ENCODE data around the gene H2AZ2. TPM values are rescaled to one million over a fixed set of nuclear protein-coding genes. Genes with fewer than 3 reads are reported as not detected.
"Not testable (repeated sequence)": the region's sequence is repeated elsewhere in the genome, so short reads cannot be mapped to it uniquely, and the experiment has no call there.

The H2AZ2 gene
- total RNA-seq, 1 donor from 2014 or later, result 156 TPM

DNA sequence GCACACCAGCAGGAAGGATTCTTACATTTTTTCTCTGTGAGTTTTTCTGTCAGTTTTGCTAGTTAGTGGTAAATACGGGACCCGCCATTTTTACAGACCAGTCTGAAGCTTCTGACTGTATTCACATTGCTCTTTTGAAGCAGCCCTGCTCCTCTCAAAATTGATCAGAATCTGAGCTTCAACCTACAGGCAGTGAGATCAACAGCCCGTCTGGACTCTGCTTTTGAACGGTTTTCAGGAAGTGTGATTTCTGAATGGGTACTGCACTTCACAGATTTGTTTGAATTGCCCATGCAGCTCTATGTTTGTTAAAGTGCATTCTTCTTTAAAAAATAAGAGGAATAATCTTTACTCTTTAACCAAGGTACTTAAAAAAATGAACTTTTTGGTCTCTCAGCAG is 28.5 kb upstream of the H2AZ2 start:
- TF ChIP-seq, protein P1, sequence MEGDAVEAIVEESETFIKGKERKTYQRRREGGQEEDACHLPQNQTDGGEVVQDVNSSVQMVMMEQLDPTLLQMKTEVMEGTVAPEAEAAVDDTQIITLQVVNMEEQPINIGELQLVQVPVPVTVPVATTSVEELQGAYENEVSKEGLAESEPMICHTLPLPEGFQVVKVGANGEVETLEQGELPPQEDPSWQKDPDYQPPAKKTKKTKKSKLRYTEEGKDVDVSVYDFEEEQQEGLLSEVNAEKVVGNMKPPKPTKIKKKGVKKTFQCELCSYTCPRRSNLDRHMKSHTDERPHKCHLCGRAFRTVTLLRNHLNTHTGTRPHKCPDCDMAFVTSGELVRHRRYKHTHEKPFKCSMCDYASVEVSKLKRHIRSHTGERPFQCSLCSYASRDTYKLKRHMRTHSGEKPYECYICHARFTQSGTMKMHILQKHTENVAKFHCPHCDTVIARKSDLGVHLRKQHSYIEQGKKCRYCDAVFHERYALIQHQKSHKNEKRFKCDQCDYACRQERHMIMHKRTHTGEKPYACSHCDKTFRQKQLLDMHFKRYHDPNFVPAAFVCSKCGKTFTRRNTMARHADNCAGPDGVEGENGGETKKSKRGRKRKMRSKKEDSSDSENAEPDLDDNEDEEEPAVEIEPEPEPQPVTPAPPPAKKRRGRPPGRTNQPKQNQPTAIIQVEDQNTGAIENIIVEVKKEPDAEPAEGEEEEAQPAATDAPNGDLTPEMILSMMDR (IDR thresholded peaks at IDR 0.05; ENCODE audit: unreplicated experiment), result no peak
- Mint-ChIP-seq H3K27me3 (ENCODE audit: low read depth) (no peaks in the 10 kb centered on the region), H3K4me1 (peaks cover 22% of the 10 kb centered on the region)

DNA sequence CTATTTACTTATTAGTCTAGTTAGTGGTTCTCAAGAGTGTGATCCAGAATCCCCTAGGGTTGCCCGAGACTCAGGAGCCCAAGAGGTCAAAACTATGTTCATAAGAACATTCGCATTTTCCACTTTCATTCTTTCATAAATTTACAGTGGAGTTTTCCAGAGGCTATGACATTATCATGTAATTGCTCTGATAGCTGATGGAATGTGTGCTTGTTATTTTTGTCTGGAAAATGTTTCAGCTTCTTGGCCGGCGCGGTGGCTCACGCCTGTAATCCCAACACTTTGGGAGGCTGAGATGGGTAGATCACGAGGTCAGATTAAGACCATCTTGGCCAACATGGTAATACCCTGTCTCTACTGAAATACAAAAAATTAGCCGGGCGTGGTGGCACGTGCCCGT is 27.4 kb upstream of the H2AZ2 start:
- Mint-ChIP-seq H3K27me3 (ENCODE audit: low read depth) (no peaks in the 10 kb centered on the region), H3K27ac (no peak overlapping the region), H3K4me3 (no peak overlapping the region), H3K4me1 (peaks cover 11% of the 10 kb centered on the region), H3K36me3 (peaks cover 6% of the 10 kb centered on the region), H3K9me3 (peaks cover 12% of the 10 kb centered on the region)
- DNase-seq (ENCODE audit: low spot score in 2 of 2, unreplicated experiment in 2 of 2), result no peak
- TF ChIP-seq, protein P1 (IDR thresholded peaks at IDR 0.05; ENCODE audit: unreplicated experiment), result no peak

More for the DNA sequence above, 28.5 kb upstream of the H2AZ2 start:
- DNase-seq (ENCODE audit: low spot score in 2 of 2, unreplicated experiment in 2 of 2), result no peak
- no peak overlapping the region for H3K4me3 Mint-ChIP-seq
- peaks cover 10% of the 10 kb centered on the region for H3K9me3 Mint-ChIP-seq
- H3K36me3 Mint-ChIP-seq, result peaks cover 9% of the 10 kb centered on the region
- no peak overlapping the region for H3K27ac Mint-ChIP-seq

DNA sequence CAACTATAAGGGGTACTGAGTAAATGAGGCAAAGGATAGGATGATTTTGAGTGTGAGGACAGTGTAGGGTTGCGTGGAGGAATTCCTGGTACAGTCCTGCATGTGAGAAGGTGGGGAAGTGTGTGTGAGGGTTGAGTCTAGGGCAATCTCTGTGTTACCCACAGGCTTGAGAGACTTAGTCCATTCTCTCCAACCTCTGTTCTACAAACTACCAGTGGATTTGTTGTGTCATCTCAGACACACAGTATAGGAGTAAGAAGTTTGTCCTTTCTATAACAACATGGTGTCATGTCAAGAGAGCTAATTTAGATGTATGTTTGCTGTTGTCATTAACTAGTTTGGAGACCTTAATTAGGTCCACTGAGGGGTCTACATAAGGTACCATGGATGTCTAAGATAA is 24.9 kb upstream of the H2AZ2 start:
- H3K4me1 Mint-ChIP-seq, result no peaks in the 10 kb centered on the region
- H3K9me3 Mint-ChIP-seq, result peaks cover 18% of the 10 kb centered on the region
- no peaks in the 10 kb centered on the region for H3K27me3 Mint-ChIP-seq (ENCODE audit: low read depth)
- H3K27ac Mint-ChIP-seq, result no peak overlapping the region
- TF ChIP-seq, protein P1 (IDR thresholded peaks at IDR 0.05; ENCODE audit: unreplicated experiment), result no peak
- H3K36me3 Mint-ChIP-seq, result no peaks in the 10 kb centered on the region
- DNase-seq (ENCODE audit: low spot score in 2 of 2, unreplicated experiment in 2 of 2), result no peak
- no peak overlapping the region for H3K4me3 Mint-ChIP-seq

DNA sequence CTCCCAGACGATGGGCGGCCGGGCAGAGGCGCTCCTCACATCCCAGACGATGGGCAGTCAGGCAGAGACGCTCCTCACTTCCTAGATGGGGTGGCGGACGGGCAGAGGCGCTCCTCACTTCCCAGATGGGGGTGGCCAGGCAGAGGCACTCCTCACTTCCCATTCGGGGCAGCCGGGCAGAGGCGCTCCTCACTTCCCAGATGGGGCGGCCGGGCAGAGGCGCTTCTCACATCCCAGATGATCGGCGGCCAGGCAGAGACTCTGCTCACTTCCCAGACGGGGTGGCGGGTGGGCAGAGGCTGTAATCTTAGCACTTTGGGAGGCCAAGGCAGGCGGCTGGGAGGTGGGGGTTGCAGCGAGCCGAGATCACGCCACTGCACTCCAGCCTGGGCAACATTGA is 24.0 kb upstream of the H2AZ2 start:
- not testable (repeated sequence) for H3K27ac Mint-ChIP-seq; H3K36me3 Mint-ChIP-seq; DNase-seq (ENCODE audit: low spot score in 2 of 2, unreplicated experiment in 2 of 2); H3K4me3 Mint-ChIP-seq; H3K27me3 Mint-ChIP-seq (ENCODE audit: low read depth); H3K4me1 Mint-ChIP-seq
- H3K9me3 Mint-ChIP-seq, result peaks cover 18% of the 10 kb centered on the region

DNA sequence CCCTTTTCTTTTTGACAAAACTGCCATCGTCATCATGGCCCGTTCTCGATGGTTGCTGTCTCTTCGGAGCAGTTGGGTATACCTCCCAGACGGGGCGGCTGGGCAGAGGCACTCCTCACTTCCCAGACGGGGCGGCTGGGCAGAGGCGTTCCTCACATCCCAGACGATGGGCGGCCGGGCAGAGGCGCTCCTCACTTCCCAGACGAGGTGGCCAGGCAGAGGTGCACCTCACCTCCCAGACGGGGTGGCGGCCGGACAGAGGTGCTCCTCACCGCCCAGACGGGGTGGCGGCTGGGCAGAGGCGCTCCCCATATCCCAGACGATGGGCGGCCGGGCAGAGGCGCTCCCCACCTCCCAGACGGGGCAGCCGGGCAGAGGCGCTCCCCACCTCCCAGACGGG is 22.9 kb upstream of the H2AZ2 start:
- not testable (repeated sequence) for H3K4me1 Mint-ChIP-seq; H3K4me3 Mint-ChIP-seq; H3K36me3 Mint-ChIP-seq; H3K27ac Mint-ChIP-seq; H3K27me3 Mint-ChIP-seq (ENCODE audit: low read depth); DNase-seq (ENCODE audit: low spot score in 2 of 2, unreplicated experiment in 2 of 2)
- peaks cover 18% of the 10 kb centered on the region for H3K9me3 Mint-ChIP-seq

DNA sequence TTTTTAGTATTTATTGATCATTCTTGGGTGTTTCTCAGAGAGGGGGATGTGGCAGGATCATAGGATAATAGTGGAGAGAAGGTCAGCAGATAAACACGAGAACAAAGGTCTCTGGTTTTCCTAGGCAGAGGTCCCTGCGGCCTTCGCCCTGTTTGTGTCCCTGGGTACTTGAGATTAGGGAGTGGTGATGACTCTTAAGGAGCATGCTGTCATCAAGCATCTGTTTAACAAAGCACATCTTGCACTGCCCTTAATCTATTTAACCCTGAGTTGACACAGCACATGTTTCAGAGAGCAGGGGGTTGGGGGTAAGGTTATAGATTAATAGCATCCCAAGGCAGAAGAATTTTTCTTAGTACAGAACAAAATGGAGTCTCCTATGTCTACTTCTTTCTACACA is 22.4 kb upstream of the H2AZ2 start:
- not testable (repeated sequence) for DNase-seq (ENCODE audit: low spot score in 2 of 2, unreplicated experiment in 2 of 2); H3K27ac Mint-ChIP-seq; H3K4me3 Mint-ChIP-seq; H3K27me3 Mint-ChIP-seq (ENCODE audit: low read depth); H3K4me1 Mint-ChIP-seq; H3K36me3 Mint-ChIP-seq
- H3K9me3 Mint-ChIP-seq, result peaks cover 18% of the 10 kb centered on the region

DNA sequence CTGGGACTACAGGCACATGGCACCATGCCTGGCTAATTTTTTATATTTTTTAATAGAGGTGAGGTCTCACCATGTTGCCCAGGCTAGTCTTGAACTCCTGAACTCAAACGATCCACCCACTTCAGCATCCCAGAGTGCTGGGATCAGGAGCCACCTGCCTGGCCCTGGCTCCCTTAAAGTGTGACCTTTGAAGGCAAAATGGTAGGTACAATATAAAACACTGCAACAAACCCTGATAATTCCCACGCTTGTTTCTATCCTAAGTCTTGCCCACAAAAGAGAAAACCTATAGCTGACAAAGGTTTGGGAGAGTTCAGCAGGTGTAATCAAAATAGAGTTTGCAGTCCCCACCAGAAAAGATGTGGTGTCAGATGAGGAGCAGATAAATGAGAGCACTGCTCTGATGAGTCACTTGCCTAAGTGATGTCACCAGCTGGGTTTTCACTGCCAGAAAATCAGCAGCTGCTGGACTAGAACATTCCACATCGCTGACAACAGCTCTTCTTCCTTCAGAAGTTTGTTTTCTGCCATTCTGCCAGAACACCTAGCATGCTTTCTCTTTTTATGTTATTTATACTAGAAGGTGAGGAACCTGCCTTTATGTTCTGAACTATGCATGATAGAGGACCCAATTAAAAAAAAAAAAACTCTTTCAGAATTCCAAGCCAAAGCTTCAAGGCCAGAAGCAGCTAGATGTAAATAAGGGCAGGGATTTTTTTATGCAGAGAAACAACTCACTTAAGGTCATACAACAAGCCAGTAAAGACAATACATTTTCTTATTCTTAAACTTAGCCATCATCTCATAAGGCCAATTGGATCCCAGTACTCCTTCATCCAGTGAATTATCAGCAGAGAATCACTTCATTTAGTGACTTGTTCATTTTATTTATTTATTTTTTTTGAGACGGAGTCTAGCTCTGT is 19.4 kb upstream of the H2AZ2 start:
- no peak for DNase-seq (ENCODE audit: low spot score in 2 of 2, unreplicated experiment in 2 of 2)

DNA sequence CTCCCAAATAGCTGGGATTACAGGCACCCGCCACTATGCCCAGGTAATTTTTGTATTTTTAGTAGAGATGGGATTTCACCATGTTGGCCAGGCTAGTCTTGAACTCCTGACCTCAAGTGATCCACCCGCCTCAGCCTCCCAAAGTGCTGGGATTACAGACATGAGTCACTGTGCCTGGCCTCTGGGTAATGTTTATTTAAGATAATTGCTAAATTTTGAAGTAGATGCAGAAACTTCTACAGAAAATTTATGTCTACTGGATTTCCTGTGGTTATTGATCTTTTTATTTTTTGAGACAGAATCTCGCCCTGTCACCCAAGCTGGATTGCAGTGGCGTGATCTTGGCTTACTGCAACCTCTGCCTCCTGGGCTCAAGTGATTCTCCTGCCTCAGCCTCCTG is 14.1 kb upstream of the H2AZ2 start:
- H3K27ac Mint-ChIP-seq; H3K4me1 Mint-ChIP-seq; H3K36me3 Mint-ChIP-seq; H3K27me3 Mint-ChIP-seq (ENCODE audit: low read depth); H3K4me3 Mint-ChIP-seq; DNase-seq (ENCODE audit: low spot score in 2 of 2, unreplicated experiment in 2 of 2); H3K9me3 Mint-ChIP-seq: not testable (repeated sequence)

More for the DNA sequence above, 19.4 kb upstream of the H2AZ2 start:
- peaks cover 2% of the 10 kb centered on the region for H3K27me3 Mint-ChIP-seq (ENCODE audit: low read depth)
- peaks cover 10% of the 10 kb centered on the region for H3K4me1 Mint-ChIP-seq
- no peaks in the 10 kb centered on the region for H3K36me3 Mint-ChIP-seq
- H3K27ac Mint-ChIP-seq, result no peak overlapping the region
- H3K4me3 Mint-ChIP-seq, result no peak overlapping the region
- peaks cover 8% of the 10 kb centered on the region for H3K9me3 Mint-ChIP-seq
- TF ChIP-seq, protein P1 (IDR thresholded peaks at IDR 0.05; ENCODE audit: unreplicated experiment), result no peak
